Sigmoid colon (tissue), 4 donors: Measurements from ENCODE around the gene POLG.

ENCODE experiments used
- EP300 ChIP-seq, 4 donors: sonication (generic); formaldehyde crosslinking; IDR thresholded peaks; one replicate each; pipeline ENCODE4 v1.6.1; 2017; ENCODE audit warnings: antibody characterized with exemption in 4 of 4
- POLR2A ChIP-seq, 2 donors: fragments of 450-650 bp; IDR thresholded peaks; one replicate each; pipeline ENCODE4 v1.6.1; 2016; ENCODE audit warnings: antibody characterized with exemption in 2 of 2, mild to moderate bottlenecking in 2 of 2, moderate library complexity in 2 of 2
- POLR2AphosphoS5 ChIP-seq, 4 donors: sonication (generic); formaldehyde crosslinking; IDR thresholded peaks; one replicate each; pipeline ENCODE4 v1.6.1; 2017; ENCODE audit warnings: antibody characterized with exemption in 4 of 4
- TF ChIP-seq, protein P1 (sequence below), 4 experiments: fragments of 450-650 bp in 3 of 4; fragments of 200-600 bp in 1 of 4; IDR thresholded peaks; one replicate each; pipeline ENCODE4 v1.5.1; 2016 to 2019; ENCODE audit warnings: antibody characterized with exemption in 4 of 4, mild to moderate bottlenecking in 3 of 4, moderate library complexity in 2 of 4

DNA sequence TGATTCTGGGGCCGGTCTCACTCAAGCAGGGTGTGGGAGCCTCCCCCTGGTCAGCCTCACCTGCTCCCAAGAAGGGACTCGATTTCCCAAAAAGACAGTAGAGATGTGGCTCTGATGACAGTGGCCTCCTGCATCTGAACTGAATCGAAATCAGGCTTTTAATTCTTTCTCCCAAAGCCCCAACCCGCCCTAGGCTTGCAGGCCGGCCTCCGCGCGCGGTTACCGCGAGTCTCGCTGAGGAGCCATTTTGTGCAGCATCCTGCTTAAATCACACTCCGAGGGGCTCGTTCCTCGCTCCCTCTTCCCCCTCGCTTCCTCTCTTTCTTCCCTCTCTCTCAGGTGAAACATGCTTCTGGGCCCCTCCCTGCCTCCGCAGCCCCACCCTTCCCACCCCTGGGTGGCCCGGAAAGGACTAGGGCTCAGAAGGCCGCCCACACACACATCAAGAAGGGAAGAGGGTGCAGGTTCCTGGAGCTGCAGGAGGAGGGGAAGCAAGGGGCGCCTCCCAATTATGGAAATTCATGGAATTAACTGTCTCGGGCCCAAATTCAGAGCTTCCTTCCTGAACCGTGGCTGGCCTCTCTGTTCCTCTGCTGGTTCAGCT lies 30.9 kb upstream of the POLG start:
- TF ChIP-seq POLR2A (IDR thresholded peaks at IDR 0.05), result no peak
- TF ChIP-seq, protein P1, sequence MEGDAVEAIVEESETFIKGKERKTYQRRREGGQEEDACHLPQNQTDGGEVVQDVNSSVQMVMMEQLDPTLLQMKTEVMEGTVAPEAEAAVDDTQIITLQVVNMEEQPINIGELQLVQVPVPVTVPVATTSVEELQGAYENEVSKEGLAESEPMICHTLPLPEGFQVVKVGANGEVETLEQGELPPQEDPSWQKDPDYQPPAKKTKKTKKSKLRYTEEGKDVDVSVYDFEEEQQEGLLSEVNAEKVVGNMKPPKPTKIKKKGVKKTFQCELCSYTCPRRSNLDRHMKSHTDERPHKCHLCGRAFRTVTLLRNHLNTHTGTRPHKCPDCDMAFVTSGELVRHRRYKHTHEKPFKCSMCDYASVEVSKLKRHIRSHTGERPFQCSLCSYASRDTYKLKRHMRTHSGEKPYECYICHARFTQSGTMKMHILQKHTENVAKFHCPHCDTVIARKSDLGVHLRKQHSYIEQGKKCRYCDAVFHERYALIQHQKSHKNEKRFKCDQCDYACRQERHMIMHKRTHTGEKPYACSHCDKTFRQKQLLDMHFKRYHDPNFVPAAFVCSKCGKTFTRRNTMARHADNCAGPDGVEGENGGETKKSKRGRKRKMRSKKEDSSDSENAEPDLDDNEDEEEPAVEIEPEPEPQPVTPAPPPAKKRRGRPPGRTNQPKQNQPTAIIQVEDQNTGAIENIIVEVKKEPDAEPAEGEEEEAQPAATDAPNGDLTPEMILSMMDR (IDR thresholded peaks at IDR 0.05), result no peak
- TF ChIP-seq POLR2AphosphoS5 (IDR thresholded peaks at IDR 0.05), result no peak
- TF ChIP-seq EP300 (IDR thresholded peaks at IDR 0.05), result no peak
